Vagina (tissue), 2 donors: ENCODE results near the gene PBX2. TPM values are rescaled to one million over a fixed set of nuclear protein-coding genes. Genes with fewer than 3 reads are reported as not detected.
A peak's percentile ranks its signal among the peaks of the same experiment; 100 is the strongest.

Experiments
- DNase-seq, 2 donors: peaks; one replicate each; pipeline ENCODE4 v3.0.0-alpha.2; 2017; ENCODE audit errors: extremely low spot score in 2 of 2
- H3K27ac ChIP-seq: fragments of 200-600 bp; sonication (generic); one replicate; pipeline ENCODE4 v1.5.1; 2019
- H3K27me3 ChIP-seq: fragments of 200-600 bp; sonication (generic); one replicate; pipeline ENCODE4 v1.5.1; 2019
- H3K36me3 ChIP-seq, 2 donors: fragments of 200-600 bp; sonication (generic); one replicate each; pipeline ENCODE4 v1.5.1; 2017 to 2019
- H3K4me1 ChIP-seq: fragments of 200-600 bp; sonication (generic); one replicate; pipeline ENCODE4 v1.5.1; 2019
- H3K4me3 ChIP-seq, 2 donors: fragments of 200-600 bp; sonication (generic); 1 replicate in 1 of 2; 2 replicates in 1 of 2; pipeline ENCODE4 v1.5.1; 2016 to 2019
- H3K9me3 ChIP-seq: fragments of 200-600 bp; sonication (generic); one replicate; pipeline ENCODE4 v1.5.1; 2019
- POLR2A ChIP-seq, 2 donors: fragments of 450-650 bp; IDR thresholded peaks; one replicate each; pipeline ENCODE4 v1.6.1; 2017; ENCODE audit warnings: antibody characterized with exemption in 2 of 2, mild to moderate bottlenecking in 2 of 2, moderate library complexity in 2 of 2
- POLR2AphosphoS5 ChIP-seq, 2 donors: sonication (generic); formaldehyde crosslinking; IDR thresholded peaks; one replicate each; pipeline ENCODE4 v1.9.0; 2017; ENCODE audit warnings: antibody characterized with exemption in 2 of 2, mild to moderate bottlenecking in 2 of 2, low read depth in 1 of 2; ENCODE audit not compliant: insufficient read depth in 1 of 2
- intact Hi-C: fragments of 100-400 bp; cut with DNase I; formaldehyde crosslinking; loops from one replicate; pipeline ENCODE4 v1.15.1; 2023
- total RNA-seq: library from RNA; depleted of rRNA; stranded (reverse); fragments of >200 nt; gene quantifications from one replicate; pipeline ENCODE4 v1.2.3, GENCODE V29; 2016
- TF ChIP-seq, protein P1 (sequence below), 3 experiments: fragments of 450-650 bp in 2 of 3; fragments of 200-600 bp in 1 of 3; sonication (generic) in 1 of 3; IDR thresholded peaks; one replicate each; pipeline ENCODE4 v1.5.1; 2017 to 2019; ENCODE audit warnings: antibody characterized with exemption in 3 of 3, mild to moderate bottlenecking in 2 of 3, moderate library complexity in 2 of 3

Gene PBX2
- total RNA-seq, 1 donor from 2014 or later, result 49.4 TPM

DNA sequence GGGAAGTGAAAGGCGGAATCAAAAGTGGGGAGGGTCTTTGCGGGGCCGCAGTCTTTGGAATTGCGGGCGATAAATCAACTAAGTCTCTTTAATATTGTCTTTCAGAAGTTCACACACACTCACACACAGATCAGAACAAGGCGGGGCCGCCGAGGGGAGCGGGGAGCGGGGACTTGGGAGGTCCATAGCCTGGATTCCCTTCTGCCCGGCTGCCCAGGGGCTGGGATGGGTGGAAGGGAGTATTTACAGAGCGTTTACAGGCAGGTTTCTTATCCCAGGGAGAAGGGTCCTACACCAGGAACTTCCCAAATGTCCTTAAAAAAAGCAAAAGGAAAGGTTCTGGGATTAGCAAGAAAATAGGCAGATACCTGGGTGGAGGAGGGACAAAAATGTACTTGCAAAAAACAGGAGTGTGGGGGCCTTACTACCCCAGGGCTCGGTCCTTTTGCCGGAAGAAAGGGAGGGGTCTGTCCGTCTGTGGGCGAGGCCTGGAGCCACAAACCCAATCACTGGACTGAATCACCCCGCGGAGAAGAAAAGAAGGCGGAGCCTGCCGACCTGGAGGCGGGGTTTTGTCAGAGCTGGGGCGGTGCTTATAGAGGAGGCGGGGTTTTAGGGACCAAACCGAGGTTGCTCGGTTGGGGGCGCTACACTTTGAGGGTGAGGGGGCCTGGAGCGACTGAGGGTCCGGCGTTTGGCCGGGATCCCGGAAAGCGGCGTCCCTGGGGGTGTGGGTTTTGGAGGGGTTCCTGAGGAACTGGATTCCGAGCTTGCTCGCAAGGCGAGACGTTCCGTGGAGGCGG, 41.5 kb downstream of the PBX2 start:
- Histone ChIP-seq H3K27ac (no peak overlapping the region), H3K9me3 (no peaks in the 10 kb centered on the region), H3K4me1 (peaks cover 31% of the 10 kb centered on the region), H3K4me3 (peak overlapping the region in 1 of 2 donors; percentile 15), H3K27me3 (no peaks in the 10 kb centered on the region), H3K36me3 (peaks cover 0 to 6% of the 10 kb centered on the region in 2 donors)
- DNase-seq, result no peak
- TF ChIP-seq, protein P1, sequence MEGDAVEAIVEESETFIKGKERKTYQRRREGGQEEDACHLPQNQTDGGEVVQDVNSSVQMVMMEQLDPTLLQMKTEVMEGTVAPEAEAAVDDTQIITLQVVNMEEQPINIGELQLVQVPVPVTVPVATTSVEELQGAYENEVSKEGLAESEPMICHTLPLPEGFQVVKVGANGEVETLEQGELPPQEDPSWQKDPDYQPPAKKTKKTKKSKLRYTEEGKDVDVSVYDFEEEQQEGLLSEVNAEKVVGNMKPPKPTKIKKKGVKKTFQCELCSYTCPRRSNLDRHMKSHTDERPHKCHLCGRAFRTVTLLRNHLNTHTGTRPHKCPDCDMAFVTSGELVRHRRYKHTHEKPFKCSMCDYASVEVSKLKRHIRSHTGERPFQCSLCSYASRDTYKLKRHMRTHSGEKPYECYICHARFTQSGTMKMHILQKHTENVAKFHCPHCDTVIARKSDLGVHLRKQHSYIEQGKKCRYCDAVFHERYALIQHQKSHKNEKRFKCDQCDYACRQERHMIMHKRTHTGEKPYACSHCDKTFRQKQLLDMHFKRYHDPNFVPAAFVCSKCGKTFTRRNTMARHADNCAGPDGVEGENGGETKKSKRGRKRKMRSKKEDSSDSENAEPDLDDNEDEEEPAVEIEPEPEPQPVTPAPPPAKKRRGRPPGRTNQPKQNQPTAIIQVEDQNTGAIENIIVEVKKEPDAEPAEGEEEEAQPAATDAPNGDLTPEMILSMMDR (IDR thresholded peaks at IDR 0.05), result no peak
- TF ChIP-seq POLR2AphosphoS5 (IDR thresholded peaks at IDR 0.05; ENCODE audit: insufficient read depth in 1 of 2, low read depth in 1 of 2), result no peak
- no peak for TF ChIP-seq POLR2A (IDR thresholded peaks at IDR 0.05)
- intact Hi-C loops, result no loop called here

DNA sequence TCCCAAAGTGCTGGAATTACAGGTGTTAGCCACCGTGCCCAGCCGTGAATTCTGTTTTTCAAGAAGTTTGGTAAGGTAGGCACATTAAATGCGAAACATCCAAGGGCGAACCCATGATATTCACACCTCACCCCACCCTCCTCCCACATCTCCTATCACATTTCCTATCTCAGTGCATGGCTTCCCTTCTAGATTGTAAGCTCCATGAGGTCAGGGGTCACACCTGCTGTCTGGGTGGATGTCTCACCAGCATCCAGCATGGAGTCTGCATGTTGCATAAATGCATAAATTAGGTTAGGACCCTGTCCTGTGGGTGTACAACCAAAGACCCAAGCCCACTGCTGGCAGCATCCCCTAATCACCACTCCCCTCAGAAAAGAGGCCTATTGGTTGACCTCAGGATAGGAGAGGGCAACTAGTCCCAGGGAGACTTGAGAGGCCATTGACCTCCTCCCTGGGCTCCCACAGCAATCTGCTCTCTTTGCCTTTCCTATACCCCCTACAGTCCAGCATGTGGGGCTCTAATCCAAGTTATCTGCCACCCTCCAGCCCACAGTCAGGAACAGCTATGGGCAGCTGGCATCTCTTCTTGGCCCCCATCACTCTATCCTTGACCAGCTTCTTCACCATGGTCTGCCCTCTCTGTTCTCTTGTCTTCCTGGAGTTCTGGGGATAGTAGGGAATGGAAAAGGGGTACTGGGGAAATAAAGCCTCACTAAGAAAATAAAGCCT, 42.4 kb downstream of the PBX2 start:
- intact Hi-C loops, result no loop called here
- peaks cover 0 to 6% of the 10 kb centered on the region in 2 donors for H3K36me3 ChIP-seq
- H3K9me3 ChIP-seq, result no peaks in the 10 kb centered on the region
- DNase-seq, result no peak
- no peaks in the 10 kb centered on the region for H3K27me3 ChIP-seq
- H3K4me3 ChIP-seq, result no peak overlapping the region
- peaks cover 22% of the 10 kb centered on the region for H3K4me1 ChIP-seq
- no peak for TF ChIP-seq POLR2A (IDR thresholded peaks at IDR 0.05)
- TF ChIP-seq POLR2AphosphoS5 (IDR thresholded peaks at IDR 0.05; ENCODE audit: insufficient read depth in 1 of 2, low read depth in 1 of 2), result no peak
- TF ChIP-seq, protein P1 (IDR thresholded peaks at IDR 0.05), result no peak
- no peak overlapping the region for H3K27ac ChIP-seq

DNA sequence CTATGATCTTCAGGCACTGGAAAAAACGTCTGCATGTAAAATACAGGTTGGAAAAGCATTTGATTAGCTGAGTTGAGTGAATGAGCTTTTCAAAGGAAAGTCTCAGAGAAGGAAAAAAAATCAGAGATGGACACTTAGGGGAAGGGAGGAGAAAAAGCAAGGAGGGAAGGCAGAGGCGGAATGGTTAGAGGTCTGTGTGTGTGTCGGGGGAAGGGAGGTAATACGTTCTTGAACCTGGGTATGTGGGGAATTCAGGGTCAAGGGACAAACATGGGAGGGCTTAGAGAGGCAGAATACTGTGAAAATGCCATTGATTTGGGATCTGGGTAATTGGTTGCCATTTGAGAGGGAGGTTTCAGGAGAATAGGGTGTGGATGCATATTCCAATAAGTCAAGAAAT, 43.3 kb downstream of the PBX2 start:
- TF ChIP-seq POLR2AphosphoS5 (IDR thresholded peaks at IDR 0.05; ENCODE audit: insufficient read depth in 1 of 2, low read depth in 1 of 2), result no peak
- TF ChIP-seq POLR2A (IDR thresholded peaks at IDR 0.05), result no peak
- TF ChIP-seq, protein P1 (IDR thresholded peaks at IDR 0.05), result no peak
- no peak for DNase-seq
- Histone ChIP-seq H3K9me3 (no peaks in the 10 kb centered on the region), H3K36me3 (peaks cover 0 to 6% of the 10 kb centered on the region in 2 donors), H3K27me3 (no peaks in the 10 kb centered on the region), H3K4me3 (no peak overlapping the region), H3K27ac (no peak overlapping the region), H3K4me1 (peaks cover 16% of the 10 kb centered on the region)
- intact Hi-C loops, result no loop called here

DNA sequence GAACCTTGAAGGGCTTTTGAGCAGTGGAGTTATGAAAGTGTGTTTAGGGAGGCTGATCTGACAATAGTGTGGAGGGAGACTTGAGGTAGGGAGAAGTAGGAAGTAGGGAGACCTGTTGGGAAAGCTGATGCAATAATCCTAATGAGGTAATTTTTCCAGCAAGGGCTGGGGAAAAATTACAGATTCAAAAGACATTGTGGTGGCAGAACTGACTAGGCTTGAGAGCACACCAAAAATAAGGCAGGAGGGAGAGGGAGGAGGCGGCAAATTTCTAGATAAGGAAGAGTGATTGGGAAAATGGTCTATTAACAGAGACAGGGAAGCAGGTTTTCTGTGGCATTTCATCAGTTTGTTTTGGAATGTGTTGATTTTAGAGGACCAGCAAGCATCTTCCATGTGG, 43.7 kb downstream of the PBX2 start:
- peaks cover 13% of the 10 kb centered on the region for H3K4me1 ChIP-seq

More for the DNA sequence above, 43.7 kb downstream of the PBX2 start:
- Histone ChIP-seq H3K27me3 (no peaks in the 10 kb centered on the region), H3K27ac (no peak overlapping the region), H3K36me3 (peaks cover 0 to 6% of the 10 kb centered on the region in 2 donors), H3K4me3 (no peak overlapping the region), H3K9me3 (no peaks in the 10 kb centered on the region)
- intact Hi-C loops, result no loop called here
- TF ChIP-seq POLR2A (IDR thresholded peaks at IDR 0.05), result no peak
- TF ChIP-seq, protein P1 (IDR thresholded peaks at IDR 0.05), result no peak
- no peak for TF ChIP-seq POLR2AphosphoS5 (IDR thresholded peaks at IDR 0.05; ENCODE audit: insufficient read depth in 1 of 2, low read depth in 1 of 2)
- no peak for DNase-seq
